ENCODE results near the gene ZNF385D.

GRCh38 chr3:21682206-21682605 is 68.8 kb downstream of the ZNF385D start:
- TF ChIP-seq POLR2AphosphoS5 (IDR thresholded peaks at IDR 0.05; ENCODE audit: low read depth) = no peak
- TF ChIP-seq CTCF (conservative IDR thresholded peaks at IDR 0.05; ENCODE audit: low read depth in 2 of 2) = no peak
- TF ChIP-seq STAT1 (IDR thresholded peaks at IDR 0.05; ENCODE audit: unreplicated experiment) = no peak
- TF ChIP-seq ETS1 (IDR thresholded peaks at IDR 0.05) = no peak
- TF ChIP-seq, protein P1, sequence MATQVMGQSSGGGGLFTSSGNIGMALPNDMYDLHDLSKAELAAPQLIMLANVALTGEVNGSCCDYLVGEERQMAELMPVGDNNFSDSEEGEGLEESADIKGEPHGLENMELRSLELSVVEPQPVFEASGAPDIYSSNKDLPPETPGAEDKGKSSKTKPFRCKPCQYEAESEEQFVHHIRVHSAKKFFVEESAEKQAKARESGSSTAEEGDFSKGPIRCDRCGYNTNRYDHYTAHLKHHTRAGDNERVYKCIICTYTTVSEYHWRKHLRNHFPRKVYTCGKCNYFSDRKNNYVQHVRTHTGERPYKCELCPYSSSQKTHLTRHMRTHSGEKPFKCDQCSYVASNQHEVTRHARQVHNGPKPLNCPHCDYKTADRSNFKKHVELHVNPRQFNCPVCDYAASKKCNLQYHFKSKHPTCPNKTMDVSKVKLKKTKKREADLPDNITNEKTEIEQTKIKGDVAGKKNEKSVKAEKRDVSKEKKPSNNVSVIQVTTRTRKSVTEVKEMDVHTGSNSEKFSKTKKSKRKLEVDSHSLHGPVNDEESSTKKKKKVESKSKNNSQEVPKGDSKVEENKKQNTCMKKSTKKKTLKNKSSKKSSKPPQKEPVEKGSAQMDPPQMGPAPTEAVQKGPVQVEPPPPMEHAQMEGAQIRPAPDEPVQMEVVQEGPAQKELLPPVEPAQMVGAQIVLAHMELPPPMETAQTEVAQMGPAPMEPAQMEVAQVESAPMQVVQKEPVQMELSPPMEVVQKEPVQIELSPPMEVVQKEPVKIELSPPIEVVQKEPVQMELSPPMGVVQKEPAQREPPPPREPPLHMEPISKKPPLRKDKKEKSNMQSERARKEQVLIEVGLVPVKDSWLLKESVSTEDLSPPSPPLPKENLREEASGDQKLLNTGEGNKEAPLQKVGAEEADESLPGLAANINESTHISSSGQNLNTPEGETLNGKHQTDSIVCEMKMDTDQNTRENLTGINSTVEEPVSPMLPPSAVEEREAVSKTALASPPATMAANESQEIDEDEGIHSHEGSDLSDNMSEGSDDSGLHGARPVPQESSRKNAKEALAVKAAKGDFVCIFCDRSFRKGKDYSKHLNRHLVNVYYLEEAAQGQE (IDR thresholded peaks at IDR 0.05; ENCODE audit: unreplicated experiment) = no peak
- TF ChIP-seq EZH2 (IDR thresholded peaks at IDR 0.05; ENCODE audit: low read depth, unreplicated experiment) = no peak
- no peak for TF ChIP-seq NANOG (IDR thresholded peaks at IDR 0.05; ENCODE audit: borderline replicate concordance)

Data from GM23338 (cell line).